Left forelimb (tissue), 1 donor: Measurements from ENCODE around the gene ADAMTS2.

Source experiments
- DNase-seq: peaks from one replicate; pipeline ENCODE4 v3.0.0-alpha.2; 2018; ENCODE audit warnings: low spot score

Gene ADAMTS2

GRCh38 chr5:179371681-179372680 is 26.7 kb upstream of the ADAMTS2 start:
- peak; percentile 59 for DNase-seq

GRCh38 chr5:179371121-179371510 is 25.9 kb upstream of the ADAMTS2 start:
- DNase-seq = peak; percentile 36

GRCh38 chr5:179370490-179371120 is 25.3 kb upstream of the ADAMTS2 start:
- no peak for DNase-seq

- DNase-seq = no peak
Observed at GRCh38 chr5:179369530-179369884, 24.2 kb upstream of the ADAMTS2 start.

GRCh38 chr5:179368806-179369529 is 23.7 kb upstream of the ADAMTS2 start:
- no peak for DNase-seq

- no peak for DNase-seq
Observed at GRCh38 chr5:179368126-179368805, 23.0 kb upstream of the ADAMTS2 start.

GRCh38 chr5:179367491-179367890 is 22.2 kb upstream of the ADAMTS2 start:
- no peak for DNase-seq

- no peak for DNase-seq
Observed at GRCh38 chr5:179362355-179362754, 17.1 kb upstream of the ADAMTS2 start.

GRCh38 chr5:179361037-179361603 is 15.9 kb upstream of the ADAMTS2 start:
- no peak for DNase-seq

- DNase-seq = no peak
Observed at GRCh38 chr5:179357031-179357430, 11.8 kb upstream of the ADAMTS2 start.

GRCh38 chr5:179355976-179356974 is 11.0 kb upstream of the ADAMTS2 start:
- no peak for DNase-seq

- DNase-seq = no peak
Observed at GRCh38 chr5:179354305-179354882, 9.1 kb upstream of the ADAMTS2 start.

- no peak for DNase-seq
Observed at GRCh38 chr5:179348843-179349242, 3.6 kb upstream of the ADAMTS2 start.

GRCh38 chr5:179348011-179348530 is 2.8 kb upstream of the ADAMTS2 start:
- no peak for DNase-seq

- DNase-seq = no peak
Observed at GRCh38 chr5:179347581-179347980, 2.3 kb upstream of the ADAMTS2 start.

GRCh38 chr5:179346875-179347274 is 1.6 kb upstream of the ADAMTS2 start:
- no peak for DNase-seq

GRCh38 chr5:179346401-179346800 is 1.1 kb upstream of the ADAMTS2 start:
- DNase-seq = no peak

- no peak for DNase-seq
Observed at GRCh38 chr5:179345183-179345432, 153 bp downstream of the ADAMTS2 start.

- no peak for DNase-seq
Observed at GRCh38 chr5:179344431-179345182, 654 bp downstream of the ADAMTS2 start.
